Measurements from ENCODE around the gene RAB11FIP4. TPM values are rescaled to one million over a fixed set of nuclear protein-coding genes. Genes with fewer than 3 reads are reported as not detected.

Gene RAB11FIP4
- total RNA-seq, 4 donors from 2014 or later: 0.33 to 2.0 (median 1.2) TPM

- no peak for TF ChIP-seq CTCF (IDR thresholded peaks at IDR 0.05; ENCODE audit: low read depth)
Observed at GRCh38 chr17:31492206-31492605, 100.7 kb downstream of the RAB11FIP4 start.

- TF ChIP-seq CTCF (IDR thresholded peaks at IDR 0.05; ENCODE audit: low read depth): no peak
Observed at GRCh38 chr17:31492880-31493655, 101.6 kb downstream of the RAB11FIP4 start.

GRCh38 chr17:31493656-31494155 lies 102.2 kb downstream of the RAB11FIP4 start:
- TF ChIP-seq CTCF (IDR thresholded peaks at IDR 0.05; ENCODE audit: low read depth): no peak

- TF ChIP-seq CTCF (IDR thresholded peaks at IDR 0.05; ENCODE audit: low read depth): no peak
Observed at GRCh38 chr17:31494259-31495021, 103.0 kb downstream of the RAB11FIP4 start.

GRCh38 chr17:31495022-31495885 lies 103.8 kb downstream of the RAB11FIP4 start:
- no peak for TF ChIP-seq CTCF (IDR thresholded peaks at IDR 0.05; ENCODE audit: low read depth)

GRCh38 chr17:31496097-31496496 lies 104.6 kb downstream of the RAB11FIP4 start:
- TF ChIP-seq CTCF (IDR thresholded peaks at IDR 0.05; ENCODE audit: low read depth): no peak

Measured in subcutaneous adipose tissue (tissue), 4 donors.